ENCODE results near the gene PROCA1. TPM values are rescaled to one million over a fixed set of nuclear protein-coding genes. Genes with fewer than 3 reads are reported as not detected.

Gene PROCA1
- total RNA-seq = 1 to 10 TPM; 1.2 to 2.1 TPM
- long read RNA-seq, donor 1, partial matches to known transcripts = 0 of 1 reads
- long read RNA-seq, donor 1, other reads (novel, unspliced or antisense) = 1 of 1 reads
- long read RNA-seq, donor 2, partial matches to known transcripts = 0 of 3 reads
- long read RNA-seq, donor 2, other reads (novel, unspliced or antisense) = 2 of 3 reads

DNA sequence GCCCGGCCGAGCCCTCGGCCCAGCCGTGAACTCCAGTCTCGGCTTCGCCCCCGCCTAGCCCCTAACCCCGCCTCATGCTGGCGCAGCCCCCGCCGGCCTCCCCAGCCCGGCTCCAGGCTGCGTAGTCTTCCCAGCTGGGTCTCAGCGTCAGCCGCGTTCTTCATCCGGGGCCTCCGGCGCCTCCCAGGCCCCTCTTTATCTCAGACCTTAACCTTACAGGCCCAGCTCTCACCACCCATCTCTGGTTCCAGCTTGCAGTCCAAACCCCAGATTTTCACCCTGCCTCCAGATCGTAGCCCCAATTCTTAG, at the start of gene PROCA1:
PROCA1 (minus strand) TSS at position 166 of the 309 bp plus-strand sequence. CDS start 228 bp downstream, outside the sequence.
- intact Hi-C loops (cut with DNase I) = no loop called here
- DNase-seq (ENCODE audit: low spot score) = peak; percentile 87

DNA sequence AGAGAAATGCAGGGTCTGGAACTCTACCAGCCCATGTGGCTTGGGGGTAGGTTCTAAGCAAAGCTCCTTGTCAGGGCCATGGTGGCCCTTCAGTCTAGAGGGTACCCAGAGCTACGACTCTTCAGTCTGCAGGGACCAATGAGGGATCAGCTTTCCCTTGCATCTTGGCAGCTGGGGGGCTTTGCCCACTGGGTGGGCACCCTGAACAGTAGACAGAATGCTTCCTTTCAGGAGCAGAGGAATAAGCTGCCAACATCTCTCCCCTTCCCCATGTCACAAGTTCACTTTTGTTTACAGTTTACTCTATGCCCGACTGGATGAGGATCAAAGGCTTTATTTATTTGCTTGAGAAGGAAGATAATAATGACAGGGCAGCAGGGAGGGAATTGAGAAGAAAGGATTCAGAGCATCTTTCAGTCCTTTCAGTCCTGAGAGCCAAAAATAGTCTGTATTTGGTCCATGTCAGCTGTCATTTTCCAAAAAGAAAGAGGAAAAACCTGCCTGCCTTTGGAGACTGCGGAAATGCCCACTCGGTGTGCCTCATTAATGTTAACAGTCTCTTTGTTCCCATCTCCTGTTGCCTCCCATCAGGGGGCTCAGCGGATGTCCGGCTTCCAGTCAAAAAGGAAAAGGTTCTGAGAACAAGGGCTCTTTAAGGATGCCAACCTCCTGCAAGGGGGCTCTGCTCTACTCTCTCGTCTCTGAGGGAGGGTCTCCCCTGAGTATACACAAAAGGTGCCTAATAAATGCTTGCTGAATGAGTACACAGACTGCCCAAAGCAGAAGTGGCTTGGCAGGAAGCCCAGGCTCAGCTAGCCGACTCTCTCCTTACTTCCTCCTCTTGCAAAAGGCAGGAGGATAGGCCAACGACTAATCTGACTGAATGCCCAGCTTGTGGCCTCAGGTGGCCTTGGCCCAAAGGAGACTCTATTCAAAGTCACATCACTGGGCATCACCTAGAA, 49.2 kb upstream of the PROCA1 start:
- intact Hi-C loops (cut with DNase I) = loop anchor here (5.0 to 10.0 kb wide), 3 partner anchors 51 to 134 kb away; partner anchors contain the start of genes FAM222B (in 1 of the 2) and FLOT2 (in 1 of the 2)
- peak; percentile 90 for DNase-seq (ENCODE audit: low spot score)

- intact Hi-C loops (cut with DNase I) = loop anchor here (10.0 kb wide), 2 partner anchors 45 to 135 kb away; partner anchors contain the start of gene FLOT2 (in 1 of the 2)
- peak; percentile 74 for DNase-seq (ENCODE audit: low spot score)
These were observed 47.7 kb upstream of the PROCA1 start for GRCh38 chr17:28759256-28759865.

DNA sequence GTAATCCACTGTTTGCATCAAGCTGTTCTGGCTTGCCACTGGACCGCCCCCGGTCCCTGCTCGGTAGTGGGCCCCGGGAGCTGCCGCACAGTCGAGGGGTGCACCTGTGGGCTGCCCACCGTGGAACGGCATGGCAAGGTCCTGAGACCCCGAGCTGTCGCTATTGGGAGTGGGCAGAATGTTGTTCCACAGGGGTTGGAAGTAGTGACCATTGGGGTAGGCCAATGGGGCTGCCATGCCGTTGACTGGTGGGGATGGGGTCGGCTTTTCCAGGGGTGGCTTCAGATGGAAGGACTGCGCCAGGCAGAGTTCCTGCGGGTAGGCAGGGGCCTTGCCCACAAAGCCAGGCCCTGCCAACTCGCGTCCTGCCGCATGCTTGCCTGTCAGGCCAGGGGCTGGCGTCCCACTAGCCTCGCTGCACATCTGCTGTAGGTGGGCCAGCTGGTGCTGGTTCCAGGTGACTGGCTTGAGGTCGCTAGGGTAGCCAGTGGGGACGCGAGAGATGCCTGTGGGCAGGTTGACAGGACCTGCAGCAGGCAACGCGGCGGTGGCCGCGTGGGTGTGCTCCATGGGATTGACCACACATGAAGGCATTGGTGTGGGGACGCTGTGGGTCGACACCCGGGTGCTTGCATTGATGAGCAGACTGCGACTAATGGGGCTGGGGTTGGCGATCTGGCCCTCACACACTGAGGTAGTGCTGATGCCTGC, 46.9 kb upstream of the PROCA1 start:
- intact Hi-C loops (cut with DNase I) = loop anchor here (10.0 kb wide), 2 partner anchors 46 to 136 kb away; partner anchors contain the start of gene FLOT2 (in 1 of the 2)
- peak; percentile 75 for DNase-seq (ENCODE audit: low spot score)

DNA sequence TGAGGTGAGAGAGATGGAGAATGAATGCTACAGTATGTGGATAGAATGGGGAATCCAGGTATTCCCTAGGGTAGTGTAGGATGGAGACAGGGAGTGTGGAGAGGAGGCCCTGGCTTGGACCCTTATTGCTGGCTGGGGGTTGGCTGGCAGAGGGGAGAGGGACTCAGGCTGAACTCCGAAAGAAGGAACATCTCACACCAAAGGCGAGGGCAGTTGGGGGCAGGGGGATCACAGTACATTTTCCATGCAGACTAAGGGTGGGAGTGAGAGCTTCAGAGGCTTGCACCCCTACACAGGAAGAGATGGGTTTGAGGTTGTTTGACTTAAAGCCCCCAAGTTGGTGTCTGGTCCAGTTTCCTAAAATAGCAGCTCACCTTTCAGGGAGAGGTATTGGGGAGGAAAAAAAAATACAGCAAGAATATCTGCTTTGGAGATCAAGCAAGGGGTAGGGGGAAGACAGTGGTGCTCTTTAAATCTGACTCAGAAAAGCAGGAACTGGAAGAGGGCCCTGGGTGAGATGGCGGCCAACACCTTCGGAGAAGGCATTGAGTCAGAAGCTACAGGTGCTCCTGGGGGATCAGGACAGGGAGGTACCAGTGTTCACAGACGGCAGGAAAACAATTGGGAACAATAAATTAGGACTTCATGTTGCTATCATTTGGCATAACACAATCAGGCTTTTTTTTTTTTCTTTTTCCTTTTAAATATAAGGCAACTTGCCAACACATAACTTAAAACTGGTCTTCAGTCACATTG, 44.5 kb upstream of the PROCA1 start:
- intact Hi-C loops (cut with DNase I) = loop anchor here (10.0 kb wide), 2 partner anchors 49 to 139 kb away; partner anchors contain the start of gene FLOT2 (in 1 of the 2)
- DNase-seq (ENCODE audit: low spot score) = peak; percentile 29

GRCh38 chr17:28755486-28755885, 43.8 kb upstream of the PROCA1 start:
- peak; percentile 23 for DNase-seq (ENCODE audit: low spot score)

DNA sequence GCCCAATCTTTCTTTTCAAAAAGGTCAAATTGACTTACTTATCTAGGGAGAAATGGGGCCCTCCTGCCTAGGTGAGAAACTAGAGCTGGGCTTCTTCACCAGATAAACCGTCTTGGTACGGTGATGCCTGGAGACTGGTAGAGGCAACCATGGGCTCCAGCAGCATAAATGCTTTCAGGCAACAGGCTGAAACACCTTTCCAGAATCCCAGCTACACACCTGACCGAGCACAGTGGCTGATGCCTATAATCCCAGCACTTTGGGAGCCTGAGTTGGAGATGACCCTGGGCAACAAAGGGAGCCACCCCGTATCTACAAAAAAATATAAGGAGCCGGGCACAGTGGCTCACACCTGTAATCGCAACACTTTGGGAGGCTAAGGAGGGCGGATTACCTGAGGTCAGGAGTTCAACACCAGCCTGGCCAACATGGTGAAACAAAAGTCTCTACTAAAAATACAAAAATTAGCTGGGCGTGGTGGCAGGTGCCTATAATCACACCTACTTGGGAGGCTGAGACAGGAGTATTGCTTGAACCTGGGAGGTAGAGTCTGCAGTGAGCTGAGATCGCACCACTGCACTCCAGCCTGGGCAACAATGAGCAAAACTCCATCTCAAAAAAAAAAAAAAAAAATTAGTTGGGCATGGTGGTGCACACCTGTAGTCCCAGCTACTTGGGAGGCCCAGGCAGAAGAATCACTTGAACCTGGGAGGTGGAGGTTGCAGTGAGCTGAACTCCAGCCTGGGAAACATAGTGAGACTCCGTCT, 40.1 kb upstream of the PROCA1 start:
- intact Hi-C loops (cut with DNase I) = loop anchor here (10.0 kb wide), 2 partner anchors 53 to 143 kb away; partner anchors contain the start of gene FLOT2 (in 1 of the 2)
- DNase-seq (ENCODE audit: low spot score) = peak; percentile 18

More at GRCh38 chr17:28755486-28755885, 43.8 kb upstream of the PROCA1 start:
- intact Hi-C loops (cut with DNase I) = loop anchor here (10.0 kb wide), 2 partner anchors 49 to 139 kb away; partner anchors contain the start of gene FLOT2 (in 1 of the 2)

DNA sequence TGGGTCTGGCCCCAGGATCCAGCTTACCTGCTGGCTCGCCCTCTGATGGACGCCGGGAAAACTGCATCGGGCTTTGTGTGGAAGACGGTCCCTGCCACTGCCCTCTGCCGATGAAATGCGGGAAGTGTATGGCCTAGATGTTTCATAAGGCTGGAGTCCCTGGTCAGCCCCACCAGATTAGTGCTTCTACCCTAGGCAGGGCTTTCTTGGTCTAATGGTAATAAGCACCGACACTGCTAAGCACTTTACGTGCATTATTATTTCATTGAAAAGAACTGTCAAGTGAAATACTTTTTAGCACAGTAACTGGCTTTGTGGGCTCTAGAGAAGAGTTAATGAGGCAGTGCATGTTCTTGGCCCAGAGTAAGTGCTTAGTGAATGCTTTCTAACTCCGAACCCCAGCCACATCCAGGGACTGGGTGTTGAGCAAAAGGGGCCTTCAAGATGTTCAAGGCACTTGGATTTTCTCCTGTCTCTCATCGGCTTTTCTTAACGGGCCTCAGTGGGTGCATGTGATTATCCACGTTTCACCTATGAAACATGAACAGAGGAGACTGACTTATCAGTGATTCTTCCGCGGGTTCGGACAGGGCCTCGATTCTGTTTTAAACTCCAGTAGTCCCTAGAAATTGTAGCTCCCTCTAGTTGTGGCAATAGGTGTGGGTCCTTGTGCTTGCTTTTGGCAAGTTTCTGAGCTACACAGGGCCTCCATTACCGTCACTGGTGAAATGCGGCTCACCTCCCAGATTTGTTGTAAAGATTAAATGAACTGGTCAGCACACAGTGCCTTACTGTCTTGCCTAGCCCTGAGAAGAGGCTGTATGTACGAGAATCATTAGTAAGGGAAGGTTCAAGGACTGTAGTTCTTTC, 38.7 kb upstream of the PROCA1 start:
- intact Hi-C loops (cut with DNase I) = loop anchor here (10.0 kb wide), 2 partner anchors 54 to 144 kb away; partner anchors contain the start of gene FLOT2 (in 1 of the 2)
- DNase-seq (ENCODE audit: low spot score) = peak; percentile 97

GRCh38 chr17:28749516-28750177, 38.0 kb upstream of the PROCA1 start:
- peak; percentile 79 for DNase-seq (ENCODE audit: low spot score)
- intact Hi-C loops (cut with DNase I) = loop anchor here (10.0 kb wide), 2 partner anchors 55 to 145 kb away; partner anchors contain the start of gene FLOT2 (in 1 of the 2)

DNA sequence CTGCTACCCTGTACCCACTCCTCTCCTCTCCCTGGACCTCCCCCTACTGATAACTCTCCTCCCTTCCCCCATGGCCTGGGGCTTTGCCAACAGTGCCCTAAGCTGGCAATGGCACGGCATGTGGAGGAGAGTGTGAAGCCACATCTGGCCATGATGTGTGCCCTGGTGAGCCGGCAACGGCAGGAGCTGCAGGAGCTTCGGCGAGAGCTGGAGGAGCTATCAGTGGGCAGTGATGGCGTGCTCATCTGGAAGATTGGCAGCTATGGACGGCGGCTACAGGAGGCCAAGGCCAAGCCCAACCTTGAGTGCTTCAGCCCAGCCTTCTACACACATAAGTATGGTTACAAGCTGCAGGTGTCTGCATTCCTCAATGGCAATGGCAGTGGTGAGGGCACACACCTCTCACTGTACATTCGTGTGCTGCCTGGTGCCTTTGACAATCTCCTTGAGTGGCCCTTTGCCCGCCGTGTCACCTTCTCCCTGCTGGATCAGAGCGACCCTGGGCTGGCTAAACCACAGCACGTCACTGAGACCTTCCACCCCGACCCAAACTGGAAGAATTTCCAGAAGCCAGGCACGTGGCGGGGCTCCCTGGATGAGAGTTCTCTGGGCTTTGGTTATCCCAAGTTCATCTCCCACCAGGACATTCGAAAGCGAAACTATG, 37.3 kb upstream of the PROCA1 start:
- peak; percentile 78 for DNase-seq (ENCODE audit: low spot score)
- intact Hi-C loops (cut with DNase I) = no loop called here

GRCh38 chr17:28747801-28748750, 36.4 kb upstream of the PROCA1 start:
- peak; percentile 80 for DNase-seq (ENCODE audit: low spot score)
- intact Hi-C loops (cut with DNase I) = no loop called here

- peak; percentile 74 for DNase-seq (ENCODE audit: low spot score)
- intact Hi-C loops (cut with DNase I) = no loop called here
These were observed 35.5 kb upstream of the PROCA1 start for GRCh38 chr17:28747051-28747691.

DNA sequence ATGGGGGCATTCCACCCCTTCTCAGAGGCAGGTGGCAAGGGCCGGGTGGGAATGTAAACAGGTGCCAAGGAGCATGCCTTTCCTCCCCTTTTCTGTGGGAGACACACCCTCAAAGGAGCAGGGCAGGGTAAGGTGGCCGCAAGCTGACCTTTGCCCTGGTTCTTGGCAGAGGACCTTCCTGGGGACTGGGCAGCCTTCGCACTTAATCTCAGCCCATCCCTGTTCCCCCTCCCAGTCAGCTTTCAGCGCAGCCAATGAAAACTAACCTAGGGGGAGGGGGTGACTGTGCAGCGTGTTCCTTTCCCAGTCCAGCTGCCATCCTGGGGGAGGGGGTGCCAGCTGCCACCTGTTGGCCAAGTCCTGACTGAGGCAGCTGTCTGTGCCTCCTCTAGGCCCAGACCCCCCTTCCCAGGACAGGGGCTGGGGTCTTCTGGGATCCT, 34.9 kb upstream of the PROCA1 start:
- DNase-seq (ENCODE audit: low spot score) = peak; percentile 30
- intact Hi-C loops (cut with DNase I) = no loop called here
